GM10248 (cell line): ENCODE data around the gene CD84.

Experiments used
- CTCF ChIA-PET: fragments of 300-600 bp; sonication (Branson Sonifier 250); formaldehyde crosslinking; extraction: SDS; loops from one replicate; lab custom pipeline; 2021; ENCODE audit warnings: antibody characterized with exemption; lab: Yijun Ruan, JAX
- POLR2A ChIA-PET: fragments of 350-650 bp; sonication (Branson Sonifier 250); formaldehyde crosslinking; extraction: SDS; loops from one replicate; lab custom pipeline; 2020; ENCODE audit warnings: antibody characterized with exemption; lab: Yijun Ruan, JAX
- DNase-seq: peaks from one replicate; pipeline ENCODE4 v3.0.0; 2012; ENCODE audit errors: extremely low spot score
- TF ChIP-seq, protein P1 (sequence below): IDR thresholded peaks from 2 replicates; pipeline ENCODE4 v1.5.1; 2012; ENCODE audit warnings: mild to moderate bottlenecking, low read depth; ENCODE audit errors: extremely low read depth, missing control alignments, control extremely low read depth

CD84 gene

DNA sequence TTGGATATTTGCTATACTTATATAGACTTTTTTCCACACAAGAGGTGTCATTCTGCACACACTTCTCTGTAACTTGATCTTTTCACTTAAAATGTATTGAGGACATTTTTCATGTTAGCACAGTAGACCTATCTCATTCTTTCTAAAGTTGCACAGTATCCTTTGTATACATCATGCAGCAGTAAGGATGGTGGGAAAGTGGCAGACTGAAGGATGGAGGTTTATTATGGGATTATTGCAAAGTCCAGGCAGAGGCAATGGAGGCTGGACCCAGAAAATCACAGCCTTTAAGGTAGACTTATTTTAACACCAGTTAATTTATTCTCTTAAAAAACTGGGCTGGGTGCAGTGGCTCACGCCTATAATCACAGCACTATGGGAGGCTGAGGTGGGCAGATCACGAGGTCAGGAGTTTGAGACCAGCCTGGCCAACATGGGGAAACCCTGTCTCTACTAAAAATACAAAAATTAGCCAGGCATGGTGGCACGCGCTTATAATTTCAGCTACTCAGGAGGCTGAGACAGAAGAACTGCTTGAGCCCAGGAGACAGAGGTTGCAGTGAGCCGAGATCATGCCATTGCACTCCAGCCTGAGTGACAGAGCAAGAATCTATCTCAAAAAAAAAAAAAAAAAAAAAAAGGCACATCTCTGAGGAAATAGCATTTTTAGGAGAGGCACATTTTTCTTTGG, 41.8 kb upstream of the CD84 start:
- DNase-seq, result no peak
- POLR2A ChIA-PET, result no interaction called here
- TF ChIP-seq, protein P1, sequence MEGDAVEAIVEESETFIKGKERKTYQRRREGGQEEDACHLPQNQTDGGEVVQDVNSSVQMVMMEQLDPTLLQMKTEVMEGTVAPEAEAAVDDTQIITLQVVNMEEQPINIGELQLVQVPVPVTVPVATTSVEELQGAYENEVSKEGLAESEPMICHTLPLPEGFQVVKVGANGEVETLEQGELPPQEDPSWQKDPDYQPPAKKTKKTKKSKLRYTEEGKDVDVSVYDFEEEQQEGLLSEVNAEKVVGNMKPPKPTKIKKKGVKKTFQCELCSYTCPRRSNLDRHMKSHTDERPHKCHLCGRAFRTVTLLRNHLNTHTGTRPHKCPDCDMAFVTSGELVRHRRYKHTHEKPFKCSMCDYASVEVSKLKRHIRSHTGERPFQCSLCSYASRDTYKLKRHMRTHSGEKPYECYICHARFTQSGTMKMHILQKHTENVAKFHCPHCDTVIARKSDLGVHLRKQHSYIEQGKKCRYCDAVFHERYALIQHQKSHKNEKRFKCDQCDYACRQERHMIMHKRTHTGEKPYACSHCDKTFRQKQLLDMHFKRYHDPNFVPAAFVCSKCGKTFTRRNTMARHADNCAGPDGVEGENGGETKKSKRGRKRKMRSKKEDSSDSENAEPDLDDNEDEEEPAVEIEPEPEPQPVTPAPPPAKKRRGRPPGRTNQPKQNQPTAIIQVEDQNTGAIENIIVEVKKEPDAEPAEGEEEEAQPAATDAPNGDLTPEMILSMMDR, result no peak
- CTCF ChIA-PET, result interaction anchor here (0.8 to 7.5 kb wide), 4 partner anchors 8 to 370 kb away, joined by 3 to 94 read pairs (median 16); no protein-coding TSS in a partner anchor

DNA sequence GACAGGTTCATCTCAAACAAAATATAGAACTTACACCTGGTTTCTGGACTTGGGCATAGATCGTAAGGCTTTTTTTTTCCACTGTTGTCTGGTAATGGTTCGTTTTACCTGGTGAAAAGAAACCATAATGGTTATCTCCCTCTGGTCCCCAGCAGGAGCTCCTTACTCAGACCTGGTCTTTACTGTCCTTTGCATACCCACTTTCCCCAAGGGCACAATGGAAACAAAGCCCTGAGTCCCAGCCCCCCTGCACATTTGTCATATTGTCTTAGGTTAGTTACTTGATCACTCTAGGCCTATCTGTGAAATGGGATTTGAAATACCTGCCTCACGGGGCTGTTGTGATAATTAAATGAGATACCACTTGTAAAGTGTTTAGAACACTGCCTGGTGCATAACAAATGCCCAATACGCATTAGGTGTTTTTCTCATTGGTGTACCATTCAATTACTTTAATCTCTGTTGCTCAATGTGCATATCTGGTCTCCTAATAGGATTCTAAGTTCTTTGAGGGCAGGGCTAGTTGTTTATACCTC, 40.5 kb upstream of the CD84 start:
- POLR2A ChIA-PET, result no interaction called here
- TF ChIP-seq, protein P1, result no peak
- no peak for DNase-seq
- CTCF ChIA-PET, result interaction anchor here (0.8 to 7.5 kb wide), 18 partner anchors 10 to 371 kb away, joined by 3 to 94 read pairs (median 4); no protein-coding TSS in a partner anchor

DNA sequence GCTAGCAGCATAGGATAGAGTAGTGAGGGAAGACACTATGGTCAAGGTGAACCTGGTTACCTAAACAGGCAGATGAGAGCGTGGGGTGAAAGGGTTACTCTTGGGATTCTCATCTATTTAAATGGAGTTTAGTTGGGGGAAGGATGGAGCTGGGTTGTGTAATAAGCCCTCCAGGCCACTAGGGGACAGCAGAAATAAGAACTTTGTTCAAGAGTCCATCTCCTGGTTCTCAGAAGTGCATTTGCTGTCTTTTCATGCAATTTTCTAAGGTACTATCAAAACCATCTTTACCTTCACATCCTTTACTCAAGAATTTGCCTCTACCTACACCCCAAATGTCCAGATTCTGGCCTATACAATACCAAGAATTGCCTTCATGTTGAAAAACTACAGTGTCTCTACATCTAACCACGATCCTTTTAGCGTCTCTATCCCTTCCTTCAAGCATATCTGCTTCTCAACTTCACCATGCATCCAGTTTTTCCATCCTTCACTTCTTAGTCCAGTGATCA, 39.5 kb upstream of the CD84 start:
- TF ChIP-seq, protein P1, result peak; percentile 64
- ChIA-PET CTCF (interaction anchor here (0.7 to 7.5 kb wide), 23 partner anchors 10 to 424 kb away, joined by 3 to 94 read pairs (median 3); no protein-coding TSS in a partner anchor), POLR2A (no interaction called here)
- no peak for DNase-seq

DNA sequence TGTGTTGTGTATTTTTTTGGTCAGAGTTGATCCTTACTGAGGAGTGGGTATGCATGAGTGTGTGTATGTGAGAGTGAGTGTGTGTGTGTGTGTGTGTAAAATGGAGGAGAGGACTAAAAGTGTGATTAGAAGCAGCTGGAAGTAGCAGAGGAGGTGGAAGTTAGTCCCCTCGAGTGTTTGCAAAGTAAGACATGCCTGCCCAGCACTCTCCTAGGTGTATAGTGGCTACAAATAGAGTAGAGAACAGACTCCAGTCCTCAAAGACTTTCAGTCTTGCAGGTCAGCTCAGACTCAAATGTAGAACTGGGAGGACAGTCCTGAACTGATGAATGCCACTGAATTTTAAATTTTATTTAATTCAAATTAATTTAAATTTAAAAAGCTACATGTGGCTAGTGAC, 39.0 kb upstream of the CD84 start:
- no peak for DNase-seq
- ChIA-PET POLR2A (interaction anchor here (0.5 kb wide), 1 partner anchor 22 kb away, joined by 8 read pairs; no protein-coding TSS in a partner anchor), CTCF (interaction anchor here (0.7 to 7.5 kb wide), 19 partner anchors 10 to 423 kb away, joined by 3 to 94 read pairs (median 4); no protein-coding TSS in a partner anchor)
- TF ChIP-seq, protein P1, result no peak

DNA sequence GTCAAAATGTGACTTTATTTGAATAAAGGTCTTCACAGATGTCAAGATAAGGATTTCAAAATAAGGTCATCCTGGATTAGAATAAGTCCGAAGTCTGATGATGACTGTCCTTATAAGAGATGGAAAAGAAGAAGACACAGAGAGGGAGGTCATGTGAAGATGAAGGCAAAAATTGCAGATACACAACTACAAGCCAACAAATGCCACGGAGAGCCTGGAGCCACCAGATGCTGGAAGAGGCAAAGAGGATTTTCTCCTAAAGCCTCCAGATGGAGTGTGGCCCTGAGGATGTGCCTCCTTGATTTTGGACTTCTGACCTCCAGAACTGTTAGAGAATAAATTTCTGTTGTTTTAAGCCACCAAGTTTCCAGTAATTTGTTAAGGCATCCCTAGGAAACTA, 36.4 kb upstream of the CD84 start:
- CTCF ChIA-PET, result no interaction called here
- POLR2A ChIA-PET, result no interaction called here
- no peak for DNase-seq
- TF ChIP-seq, protein P1, result no peak

DNA sequence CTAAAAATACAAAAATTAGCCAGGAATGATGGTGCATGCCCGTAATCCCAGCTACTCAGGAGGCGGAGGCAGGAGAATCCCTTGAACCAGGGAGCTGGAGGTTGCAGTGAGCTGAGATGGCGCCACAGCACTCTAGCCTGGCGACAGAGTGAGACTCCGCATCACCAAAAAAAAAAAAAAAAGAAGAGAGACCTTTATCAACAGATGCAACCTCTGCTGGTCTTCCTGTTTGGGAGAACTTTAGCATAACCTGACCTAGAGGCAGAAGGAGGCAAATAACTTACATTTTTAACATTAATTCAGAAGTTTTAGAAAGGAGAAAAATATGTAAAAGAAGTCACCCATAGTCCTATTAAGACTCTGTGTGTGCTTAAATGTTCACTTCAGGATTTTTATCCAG, 35.1 kb upstream of the CD84 start:
- TF ChIP-seq, protein P1, result no peak
- ChIA-PET CTCF (interaction anchor here (1.0 kb wide), 1 partner anchor 25 kb away, joined by 3 read pairs; no protein-coding TSS in a partner anchor), POLR2A (no interaction called here)
- no peak for DNase-seq
